ENCODE results near the gene CA11. TPM values are rescaled to one million over a fixed set of nuclear protein-coding genes. Genes with fewer than 3 reads are reported as not detected.
"Not testable (repeated sequence)": the region's sequence is repeated elsewhere in the genome, so short reads cannot be mapped to it uniquely, and the experiment has no call there.

Gene CA11
- total RNA-seq, 2 donors from 2014 or later = 7.0 to 11.2 TPM

GRCh38 chr19:48685583-48685982 is 39.6 kb upstream of the CA11 start:
- Histone ChIP-seq H3K4me3 (no peak overlapping the region), H3K27me3 (replicated peaks; ENCODE audit: insufficient read depth) (no peaks in the 10 kb centered on the region), H3K9me3 (no peaks in the 10 kb centered on the region), H3K27ac (peak overlapping the region in 1 of 2 donors; percentile 43), H3K36me3 (no peaks in the 10 kb centered on the region), H3K4me1 (replicated peaks) (no peaks in the 10 kb centered on the region)
- intact Hi-C loops (cut with DNase I) = no loop called here
- TF ChIP-seq POLR2A (IDR thresholded peaks at IDR 0.05) (no peak), POLR2AphosphoS5 (IDR thresholded peaks at IDR 0.05) (no peak), CTCF (IDR thresholded peaks at IDR 0.05) (no peak)
- 78% methylated on average over 9 of the region's 9 CpGs for WGBS
- DNase-seq (ENCODE audit: low spot score) = no peak

GRCh38 chr19:48683349-48683748 is 37.4 kb upstream of the CA11 start:
- TF ChIP-seq POLR2AphosphoS5 (IDR thresholded peaks at IDR 0.05) = peak; percentile 21
- no peak for TF ChIP-seq POLR2A (IDR thresholded peaks at IDR 0.05)
- H3K4me1 ChIP-seq (replicated peaks) = no peaks in the 10 kb centered on the region
- H3K27me3 ChIP-seq (replicated peaks; ENCODE audit: insufficient read depth) = no peaks in the 10 kb centered on the region
- intact Hi-C loops (cut with DNase I) = no loop called here
- H3K9me3 ChIP-seq = no peaks in the 10 kb centered on the region
- no peak overlapping the region for H3K4me3 ChIP-seq
- H3K27ac ChIP-seq = no peak overlapping the region
- DNase-seq (ENCODE audit: low spot score) = no peak
- WGBS = 39% methylated on average over 11 of the region's 11 CpGs
- H3K36me3 ChIP-seq = no peaks in the 10 kb centered on the region

GRCh38 chr19:48681127-48681470 is 35.1 kb upstream of the CA11 start:
- Histone ChIP-seq H3K4me1 (replicated peaks) (no peaks in the 10 kb centered on the region), H3K9me3 (no peaks in the 10 kb centered on the region), H3K36me3 (no peaks in the 10 kb centered on the region), H3K4me3 (no peak overlapping the region), H3K27me3 (replicated peaks; ENCODE audit: insufficient read depth) (no peaks in the 10 kb centered on the region), H3K27ac (no peak overlapping the region)
- intact Hi-C loops (cut with DNase I) = no loop called here
- TF ChIP-seq POLR2AphosphoS5 (IDR thresholded peaks at IDR 0.05) (no peak), CTCF (IDR thresholded peaks at IDR 0.05) (no peak), POLR2A (IDR thresholded peaks at IDR 0.05) (no peak)
- DNase-seq (ENCODE audit: low spot score) = no peak
- 91% methylated on average over 7 of the region's 7 CpGs for WGBS

- Histone ChIP-seq H3K9me3 (no peaks in the 10 kb centered on the region), H3K4me3 (no peak overlapping the region), H3K27ac (no peak overlapping the region), H3K27me3 (replicated peaks; ENCODE audit: insufficient read depth) (no peaks in the 10 kb centered on the region), H3K4me1 (replicated peaks) (no peaks in the 10 kb centered on the region), H3K36me3 (no peaks in the 10 kb centered on the region)
- no peak for DNase-seq (ENCODE audit: low spot score)
- WGBS = 89% methylated on average over 45 of the region's 45 CpGs
- intact Hi-C loops (cut with DNase I) = no loop called here
- TF ChIP-seq POLR2AphosphoS5 (IDR thresholded peaks at IDR 0.05) (no peak), CTCF (IDR thresholded peaks at IDR 0.05) (no peak), POLR2A (IDR thresholded peaks at IDR 0.05) (no peak)
Measured at GRCh38 chr19:48680436-48681126, 34.6 kb upstream of the CA11 start.

GRCh38 chr19:48680006-48680405 is 34.0 kb upstream of the CA11 start:
- WGBS = 93% methylated on average over 17 of the region's 19 CpGs
- H3K27ac ChIP-seq; H3K27me3 ChIP-seq (replicated peaks; ENCODE audit: insufficient read depth); H3K4me1 ChIP-seq (replicated peaks); H3K36me3 ChIP-seq; intact Hi-C loops (cut with DNase I); DNase-seq (ENCODE audit: low spot score); H3K9me3 ChIP-seq; H3K4me3 ChIP-seq: not testable (repeated sequence)

- no peaks in the 10 kb centered on the region for H3K36me3 ChIP-seq
- WGBS = 84% methylated on average over 4 of the region's 4 CpGs
- no peak overlapping the region for H3K4me3 ChIP-seq
- no peaks in the 10 kb centered on the region for H3K9me3 ChIP-seq
- DNase-seq (ENCODE audit: low spot score) = no peak
- TF ChIP-seq CTCF (IDR thresholded peaks at IDR 0.05) = no peak
- intact Hi-C loops (cut with DNase I) = loop anchor here (10.0 kb wide), 1 partner anchor 57 kb away; no protein-coding TSS in a partner anchor
- no peaks in the 10 kb centered on the region for H3K27me3 ChIP-seq (replicated peaks; ENCODE audit: insufficient read depth)
- H3K4me1 ChIP-seq (replicated peaks) = no peaks in the 10 kb centered on the region
- H3K27ac ChIP-seq = no peak overlapping the region
Measured at GRCh38 chr19:48678201-48678600, 32.2 kb upstream of the CA11 start.

All from prostate gland (tissue), 2 donors.